SK-N-SH (cell line): ENCODE results near the gene ATCAY. TPM values are rescaled to one million over a fixed set of nuclear protein-coding genes. Genes with fewer than 3 reads are reported as not detected.

Experiments
- CTCF ChIA-PET: fragments of 300-600, 350-600 bp; formaldehyde crosslinking; extraction: SDS; loops from one replicate; lab custom pipeline; 2021; lab: Yijun Ruan, JAX
- POLR2A ChIA-PET: fragments of 350-600 bp; sonication (Branson Sonifier 250); formaldehyde crosslinking; extraction: SDS; loops from one replicate; lab custom pipeline; 2020; ENCODE audit warnings: antibody characterized with exemption, inconsistent platforms; lab: Yijun Ruan, JAX
- DNase-seq: peaks from one replicate; pipeline ENCODE4 v3.0.0; 2012
- H2AFZ ChIP-seq: fragments of 200-600 bp; sonication (generic); 2 replicates; pipeline ENCODE4 v1.8.1; 2016; ENCODE audit warnings: antibody characterized with exemption, mild to moderate bottlenecking, low read depth
- H3F3A ChIP-seq: fragments of 200-600 bp; sonication (generic); replicated peaks from 2 replicates; pipeline ENCODE3; 2016; ENCODE audit warnings: antibody characterized with exemption, mild to moderate bottlenecking; ENCODE audit not compliant: insufficient read depth
- H3K27ac ChIP-seq, 2 experiments: fragments of 200-500 bp in 1 of 2; fragments of 200-600 bp in 1 of 2; sonication (Bioruptor generic) in 1 of 2; sonication (generic), shearing (Covaris generic) in 1 of 2; 2 replicates each; pipeline versions ENCODE4 v1.5.1 to v1.6.1; 2014 to 2016; ENCODE audit warnings: low read depth in 2 of 2, inconsistent platforms in 1 of 2, low read length in 1 of 2, mild to moderate bottlenecking in 1 of 2, mixed read lengths in 1 of 2
- H3K27me3 ChIP-seq: fragments of 200-600 bp; sonication (generic), shearing (Covaris generic); 2 replicates; pipeline ENCODE4 v1.6.1; 2016; ENCODE audit warnings: mixed run types; ENCODE audit not compliant: insufficient read depth
- H3K36me3 ChIP-seq, 2 experiments: fragments of 200-500 bp in 1 of 2; fragments of 200-600 bp in 1 of 2; sonication (Bioruptor generic) in 1 of 2; sonication (generic) in 1 of 2; replicated peaks in 1 of 2; 2 replicates each; pipeline versions ENCODE3 to v1.5.1; 2014 to 2016; ENCODE audit warnings: low read length in 1 of 2, mild to moderate bottlenecking in 1 of 2; ENCODE audit not compliant: insufficient read depth in 2 of 2, control insufficient read depth in 1 of 2
- H3K4me1 ChIP-seq, 2 experiments: fragments of 200-500 bp in 1 of 2; fragments of 200-600 bp in 1 of 2; sonication (Bioruptor generic) in 1 of 2; sonication (generic), shearing (Covaris generic) in 1 of 2; 2 replicates each; pipeline versions ENCODE4 v1.5.1 to v1.6.1; 2014 to 2016; ENCODE audit warnings: low read depth in 1 of 2, low read length in 1 of 2, mixed run types in 1 of 2; ENCODE audit not compliant: insufficient read depth in 2 of 2, control insufficient read depth in 1 of 2
- H3K4me2 ChIP-seq: fragments of 200-600 bp; sonication (generic), shearing (Covaris generic); 2 replicates; pipeline ENCODE4 v1.6.1; 2017; ENCODE audit warnings: mixed run types
- H3K4me3 ChIP-seq, 2 experiments: fragments of 200-500 bp in 1 of 2; fragments of 200-600 bp in 1 of 2; sonication (Bioruptor generic) in 1 of 2; sonication (generic), shearing (Covaris generic) in 1 of 2; 2 replicates each; pipeline versions ENCODE4 v1.5.1 to v1.8.1; 2014 to 2016; ENCODE audit warnings: low read depth in 2 of 2, inconsistent platforms in 1 of 2, low read length in 1 of 2, mild to moderate bottlenecking in 1 of 2, mixed read lengths in 1 of 2, moderate library complexity in 1 of 2
- H3K79me2 ChIP-seq: fragments of 200-600 bp; sonication (generic); 2 replicates; pipeline ENCODE4 v1.8.1; 2017; ENCODE audit warnings: mild to moderate bottlenecking; ENCODE audit not compliant: insufficient read depth
- H3K9ac ChIP-seq: fragments of 200-600 bp; sonication (generic); 2 replicates; pipeline ENCODE4 v1.6.1; 2017; ENCODE audit warnings: mixed run types
- H3K9me2 ChIP-seq: fragments of 200-600 bp; sonication (generic); 2 replicates; pipeline ENCODE4 v1.6.1; 2017; ENCODE audit warnings: mixed run types
- H3K9me3 ChIP-seq: fragments of 200-600 bp; sonication (generic); 2 replicates; pipeline ENCODE4 v1.6.1; 2017; ENCODE audit warnings: mixed run types, mild to moderate bottlenecking, moderate library complexity
- H4K20me1 ChIP-seq: fragments of 200-600 bp; sonication (generic); 2 replicates; pipeline ENCODE4 v1.6.1; 2017; ENCODE audit warnings: mild to moderate bottlenecking, mixed run types; ENCODE audit not compliant: insufficient read depth
- CHD2 ChIP-seq: fragments of 150-350 bp; IDR thresholded peaks from 2 replicates; pipeline ENCODE4 v1.6.1; 2018; ENCODE audit warnings: low read length; ENCODE audit not compliant: partially characterized antibody
- CTCF ChIP-seq: fragments of 200-600 bp; sonication (generic); IDR thresholded peaks from 2 replicates; pipeline ENCODE4 v1.6.1; 2017; ENCODE audit warnings: antibody characterized with exemption, mild to moderate bottlenecking, moderate library complexity
- ELF1 ChIP-seq: IDR thresholded peaks from 2 replicates; pipeline ENCODE4 v1.4.0; 2012
- EZH2phosphoT487 ChIP-seq: fragments of 200-600 bp; sonication (generic); IDR thresholded peaks from 2 replicates; pipeline ENCODE4 v1.6.1; 2017; ENCODE audit warnings: low read depth, mixed run types, mild to moderate bottlenecking, antibody characterized with exemption, moderate library complexity, borderline replicate concordance
- FOSL2 ChIP-seq: IDR thresholded peaks from 2 replicates; pipeline ENCODE4 v1.4.0; 2012; ENCODE audit warnings: low read depth, mild to moderate bottlenecking, moderate library complexity, borderline replicate concordance
- FOXM1 ChIP-seq: IDR thresholded peaks from 2 replicates; pipeline ENCODE4 v1.4.0; 2012; ENCODE audit warnings: low read depth, mild to moderate bottlenecking
- GABPA ChIP-seq: IDR thresholded peaks from 2 replicates; pipeline ENCODE4 v1.4.0; 2012; ENCODE audit warnings: low read depth, mild to moderate bottlenecking
- GATA2 ChIP-seq: sonication (generic); formaldehyde crosslinking; IDR thresholded peaks from 2 replicates; pipeline ENCODE4 v1.5.0; 2020; ENCODE audit warnings: mild to moderate bottlenecking, missing genetic modification reagents
- JUND ChIP-seq: IDR thresholded peaks from 2 replicates; pipeline ENCODE4 v1.4.0; 2012
- MEF2A ChIP-seq: IDR thresholded peaks from 2 replicates; pipeline ENCODE4 v1.4.0; 2012; ENCODE audit warnings: low read depth, borderline replicate concordance
- MXI1 ChIP-seq: IDR thresholded peaks from 2 replicates; pipeline ENCODE4 v1.6.1; 2012; ENCODE audit warnings: mild to moderate bottlenecking, low read depth, low read length, improper control_type of control experiment
- NFIC ChIP-seq: IDR thresholded peaks from 2 replicates; pipeline ENCODE4 v1.4.0; 2012; ENCODE audit warnings: borderline replicate concordance
- NRF1 ChIP-seq: IDR thresholded peaks from 2 replicates; pipeline ENCODE4 v1.6.1; 2012; ENCODE audit warnings: low read depth, mild to moderate bottlenecking, low read length
- RXRA ChIP-seq: IDR thresholded peaks from 2 replicates; pipeline ENCODE4 v1.4.0; 2012; ENCODE audit warnings: low read depth, mild to moderate bottlenecking, borderline replicate concordance
- SIN3A ChIP-seq: IDR thresholded peaks from 2 replicates; pipeline ENCODE4 v1.6.1; 2012; ENCODE audit warnings: low read depth, mild to moderate bottlenecking, low read length, moderate library complexity, borderline replicate concordance
- SMC3 ChIP-seq: IDR thresholded peaks from 2 replicates; pipeline ENCODE4 v1.6.1; 2012; ENCODE audit warnings: low read depth, low read length, improper control_type of control experiment
- TAF1 ChIP-seq: IDR thresholded peaks from 2 replicates; pipeline ENCODE4 v1.6.1; 2012; ENCODE audit warnings: low read depth, mild to moderate bottlenecking, low read length, moderate library complexity, borderline replicate concordance
- TCF12 ChIP-seq: IDR thresholded peaks from 2 replicates; pipeline ENCODE4 v1.4.0; 2012
- YY1 ChIP-seq: IDR thresholded peaks from 2 replicates; pipeline ENCODE4 v1.4.0; 2012; ENCODE audit warnings: low read depth, mild to moderate bottlenecking
- WGBS: methylation state at CpG from one replicate; pipeline ENCODE4 v1.1.6; 2017; ENCODE audit warnings: low lambda C conversion rate; 5-methylcytosine and 5-hydroxymethylcytosine counted together
- polyA plus RNA-seq, 3 experiments: library from polyadenylated mRNA; depleted of rRNA; stranded (reverse); fragments of >200 nt; gene quantifications; 2 replicates each; pipeline ENCODE4 v1.2.3, GENCODE V29; 2012
- TF ChIP-seq, protein P1 (sequence below): IDR thresholded peaks from 2 replicates; pipeline ENCODE4; 2012
- TF ChIP-seq, protein P2 (sequence below): IDR thresholded peaks from 2 replicates; pipeline ENCODE4 v1.4.0; 2012; ENCODE audit warnings: low read depth
- TF ChIP-seq, protein P3 (sequence below): fragments of 150-350 bp; IDR thresholded peaks from 2 replicates; pipeline ENCODE4 v1.6.1; 2017; ENCODE audit warnings: antibody characterized with exemption, low read length, low read depth, borderline replicate concordance

The ATCAY gene
- polyA plus RNA-seq, 1 of the 3 experiments (the other 2 are of a cell fraction): 0.84 TPM

- ChIA-PET CTCF (no interaction called here), POLR2A (no interaction called here)
- TF ChIP-seq CTCF: no peak
- no peak for TF ChIP-seq TAF1
- no peak for TF ChIP-seq EZH2phosphoT487
- no peak for TF ChIP-seq GATA2 (CRISPR knock-in tag)
- TF ChIP-seq TCF12: no peak
- TF ChIP-seq, protein P1, sequence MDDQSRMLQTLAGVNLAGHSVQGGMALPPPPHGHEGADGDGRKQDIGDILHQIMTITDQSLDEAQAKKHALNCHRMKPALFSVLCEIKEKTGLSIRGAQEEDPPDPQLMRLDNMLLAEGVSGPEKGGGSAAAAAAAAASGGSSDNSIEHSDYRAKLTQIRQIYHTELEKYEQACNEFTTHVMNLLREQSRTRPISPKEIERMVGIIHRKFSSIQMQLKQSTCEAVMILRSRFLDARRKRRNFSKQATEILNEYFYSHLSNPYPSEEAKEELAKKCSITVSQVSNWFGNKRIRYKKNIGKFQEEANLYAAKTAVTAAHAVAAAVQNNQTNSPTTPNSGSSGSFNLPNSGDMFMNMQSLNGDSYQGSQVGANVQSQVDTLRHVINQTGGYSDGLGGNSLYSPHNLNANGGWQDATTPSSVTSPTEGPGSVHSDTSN: no peak
- no peak for TF ChIP-seq MXI1
- TF ChIP-seq NRF1: no peak
- Histone ChIP-seq H3K9me2 (no peaks in the 10 kb centered on the region), H3K36me3 (no peaks in the 10 kb centered on the region), H2AFZ (no peak overlapping the region), H3K27ac (no peak overlapping the region), H3K79me2 (no peaks in the 10 kb centered on the region), H4K20me1 (no peaks in the 10 kb centered on the region), H3K4me1 (no peaks in the 10 kb centered on the region), H3K4me3 (no peak overlapping the region), H3K4me2 (no peak overlapping the region), H3K9ac (no peak overlapping the region), H3F3A (no peaks in the 10 kb centered on the region), H3K27me3 (no peaks in the 10 kb centered on the region), H3K9me3 (no peaks in the 10 kb centered on the region)
- no peak for DNase-seq
- 37% methylated on average over 1 of the region's 1 CpG for WGBS
Observed at GRCh38 chr19:3923912-3924311, 43.4 kb downstream of the ATCAY start.

GRCh38 chr19:3931041-3931440, 50.6 kb downstream of the ATCAY start:
- Histone ChIP-seq H4K20me1 (no peaks in the 10 kb centered on the region), H3K4me1 (no peaks in the 10 kb centered on the region), H3K4me2 (no peak overlapping the region), H3K27me3 (peaks cover 22% of the 10 kb centered on the region; the same call in 1 of the 2 replicates), H2AFZ (no peak overlapping the region), H3F3A (no peaks in the 10 kb centered on the region), H3K9me2 (no peaks in the 10 kb centered on the region), H3K4me3 (no peak overlapping the region), H3K27ac (no peak overlapping the region), H3K79me2 (no peaks in the 10 kb centered on the region), H3K36me3 (no peaks in the 10 kb centered on the region), H3K9ac (no peak overlapping the region), H3K9me3 (no peaks in the 10 kb centered on the region)
- ChIA-PET CTCF (no interaction called here), POLR2A (no interaction called here)
- 77% methylated on average over 6 of the region's 8 CpGs for WGBS
- peak; percentile 18 for DNase-seq
- TF ChIP-seq MXI1 (no peak), MEF2A (no peak), NFIC (no peak), CTCF (no peak), FOSL2 (no peak), JUND (no peak), SMC3 (no peak), YY1 (no peak), ELF1 (no peak), FOXM1 (no peak), CHD2 (no peak), TCF12 (no peak), GABPA (no peak), EZH2phosphoT487 (no peak), SIN3A (no peak), RXRA (no peak)
- TF ChIP-seq, protein P2, sequence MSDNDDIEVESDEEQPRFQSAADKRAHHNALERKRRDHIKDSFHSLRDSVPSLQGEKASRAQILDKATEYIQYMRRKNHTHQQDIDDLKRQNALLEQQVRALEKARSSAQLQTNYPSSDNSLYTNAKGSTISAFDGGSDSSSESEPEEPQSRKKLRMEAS: no peak
- TF ChIP-seq, protein P3, sequence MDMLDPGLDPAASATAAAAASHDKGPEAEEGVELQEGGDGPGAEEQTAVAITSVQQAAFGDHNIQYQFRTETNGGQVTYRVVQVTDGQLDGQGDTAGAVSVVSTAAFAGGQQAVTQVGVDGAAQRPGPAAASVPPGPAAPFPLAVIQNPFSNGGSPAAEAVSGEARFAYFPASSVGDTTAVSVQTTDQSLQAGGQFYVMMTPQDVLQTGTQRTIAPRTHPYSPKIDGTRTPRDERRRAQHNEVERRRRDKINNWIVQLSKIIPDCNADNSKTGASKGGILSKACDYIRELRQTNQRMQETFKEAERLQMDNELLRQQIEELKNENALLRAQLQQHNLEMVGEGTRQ: no peak
